Measurements from ENCODE around the gene DTNA.

DTNA gene

DNA sequence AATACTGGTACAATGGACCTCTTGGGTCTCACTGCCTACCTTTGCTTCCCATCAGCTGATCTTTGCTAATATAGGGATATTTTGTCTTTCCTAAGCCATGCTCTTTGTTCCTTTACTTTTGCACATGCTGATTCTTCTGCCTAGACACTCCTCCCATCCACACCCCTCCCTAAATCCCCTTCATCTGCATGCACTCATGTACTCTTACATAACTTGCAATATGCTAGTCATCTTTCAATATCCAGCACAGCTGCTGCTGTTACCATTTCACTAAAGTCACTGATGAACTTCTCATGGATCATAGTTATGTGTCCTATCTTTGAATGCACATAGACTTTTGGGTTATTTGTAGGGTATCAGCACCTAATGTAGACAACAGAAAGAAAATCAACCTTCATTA is 18.5 kb upstream of the DTNA start:
- Histone ChIP-seq H3K4me1 (ENCODE audit: control insufficient read depth, low read depth, low read length) (no peaks in the 10 kb centered on the region), H3K56ac (ENCODE audit: low read length) (no peak overlapping the region)

DNA sequence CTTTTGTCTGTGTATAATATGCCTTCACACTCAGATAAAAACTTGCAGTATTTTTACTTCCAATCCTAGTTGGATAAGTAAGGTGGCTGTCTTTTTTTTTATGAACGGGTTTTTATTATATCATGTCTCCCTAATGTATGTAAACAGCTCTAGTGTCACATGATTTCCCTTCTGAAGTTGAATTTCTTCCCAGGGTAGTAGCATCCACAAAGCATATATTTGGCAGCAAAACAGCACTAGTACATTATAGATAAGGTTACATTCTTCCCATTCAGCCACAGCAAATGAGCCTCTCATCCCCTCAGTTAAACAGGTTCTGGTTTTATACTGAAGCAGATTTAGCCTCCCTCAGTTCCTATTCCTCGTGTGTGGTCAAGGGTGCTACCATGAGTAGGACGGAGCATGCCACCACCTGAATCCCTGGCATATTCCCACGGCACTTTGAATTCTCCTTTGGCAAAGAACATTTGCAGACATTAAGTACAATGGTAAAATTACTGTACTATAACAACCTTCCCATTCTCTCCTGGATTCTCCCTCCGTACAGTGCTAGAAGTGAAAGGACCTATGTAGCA is 15.4 kb upstream of the DTNA start:
- Histone ChIP-seq H3K4me3 (ENCODE audit: low read length) (no peak overlapping the region), H4K8ac (ENCODE audit: low read depth, low read length) (no peak overlapping the region), H3K79me1 (ENCODE audit: low read length) (no peaks in the 10 kb centered on the region), H2BK15ac (replicated peaks; ENCODE audit: low read depth) (no peak overlapping the region), H3K9ac (ENCODE audit: low read length) (no peak overlapping the region), H3K4ac (ENCODE audit: low read depth, low read length) (no peak overlapping the region), H2BK120ac (ENCODE audit: low read depth, low read length) (no peak overlapping the region), H3K18ac (ENCODE audit: low read length) (no peak overlapping the region), H3K4me2 (ENCODE audit: low read length) (no peak overlapping the region), H3K4me1 (ENCODE audit: control insufficient read depth, low read depth, low read length) (no peaks in the 10 kb centered on the region), H3K23ac (ENCODE audit: low read length) (no peak overlapping the region), H3K79me2 (ENCODE audit: control insufficient read depth, insufficient read depth, low read length) (no peaks in the 10 kb centered on the region), H3K27ac (ENCODE audit: low read depth, low read length) (no peak overlapping the region), H2BK5ac (ENCODE audit: low read length) (no peak overlapping the region), H3K36me3 (ENCODE audit: control insufficient read depth, insufficient read depth, low read length) (no peaks in the 10 kb centered on the region), H2AK5ac (ENCODE audit: low read length) (no peak overlapping the region), H3K27me3 (ENCODE audit: insufficient read depth, low read length, poor library complexity) (no peaks in the 10 kb centered on the region), H3K56ac (ENCODE audit: low read length) (no peak overlapping the region), H4K5ac (ENCODE audit: low read length) (no peak overlapping the region)
- WGBS (ENCODE audit: extremely low coverage, insufficient coverage, low lambda C conversion rate) = no CpG with 5 or more reads among the region's 5 CpGs
- no peak for DNase-seq

More for the DNA sequence above, 18.5 kb upstream of the DTNA start:
- Histone ChIP-seq H3K4me2 (ENCODE audit: low read length) (no peak overlapping the region), H2BK120ac (ENCODE audit: low read depth, low read length) (no peak overlapping the region), H3K4ac (ENCODE audit: low read depth, low read length) (no peak overlapping the region), H2AK5ac (ENCODE audit: low read length) (no peak overlapping the region), H4K5ac (ENCODE audit: low read length) (no peak overlapping the region), H4K8ac (ENCODE audit: low read depth, low read length) (no peak overlapping the region), H3K27ac (ENCODE audit: low read depth, low read length) (no peak overlapping the region), H3K79me2 (ENCODE audit: control insufficient read depth, insufficient read depth, low read length) (no peaks in the 10 kb centered on the region), H3K4me3 (ENCODE audit: low read length) (no peak overlapping the region), H3K79me1 (ENCODE audit: low read length) (no peaks in the 10 kb centered on the region), H3K27me3 (ENCODE audit: insufficient read depth, low read length, poor library complexity) (no peaks in the 10 kb centered on the region), H3K36me3 (ENCODE audit: control insufficient read depth, insufficient read depth, low read length) (no peaks in the 10 kb centered on the region), H3K23ac (ENCODE audit: low read length) (no peak overlapping the region), H3K18ac (ENCODE audit: low read length) (no peak overlapping the region), H3K9ac (ENCODE audit: low read length) (no peak overlapping the region), H2BK15ac (replicated peaks; ENCODE audit: low read depth) (no peak overlapping the region), H2BK5ac (ENCODE audit: low read length) (no peak overlapping the region)
- DNase-seq = no peak

- Histone ChIP-seq H3K9ac (ENCODE audit: low read length) (no peak overlapping the region), H3K36me3 (ENCODE audit: control insufficient read depth, insufficient read depth, low read length) (no peaks in the 10 kb centered on the region), H3K56ac (ENCODE audit: low read length) (no peak overlapping the region), H3K79me1 (ENCODE audit: low read length) (no peaks in the 10 kb centered on the region), H4K8ac (ENCODE audit: low read depth, low read length) (no peak overlapping the region), H3K4ac (ENCODE audit: low read depth, low read length) (no peak overlapping the region), H2BK120ac (ENCODE audit: low read depth, low read length) (no peak overlapping the region), H3K79me2 (ENCODE audit: control insufficient read depth, insufficient read depth, low read length) (no peaks in the 10 kb centered on the region), H3K4me1 (ENCODE audit: control insufficient read depth, low read depth, low read length) (no peaks in the 10 kb centered on the region), H4K5ac (ENCODE audit: low read length) (no peak overlapping the region), H3K18ac (ENCODE audit: low read length) (no peak overlapping the region), H3K23ac (ENCODE audit: low read length) (no peak overlapping the region), H3K27ac (ENCODE audit: low read depth, low read length) (no peak overlapping the region), H2BK15ac (replicated peaks; ENCODE audit: low read depth) (no peak overlapping the region), H3K4me2 (ENCODE audit: low read length) (no peak overlapping the region), H2AK5ac (ENCODE audit: low read length) (no peak overlapping the region), H2BK5ac (ENCODE audit: low read length) (no peak overlapping the region), H3K4me3 (ENCODE audit: low read length) (no peak overlapping the region), H3K27me3 (ENCODE audit: insufficient read depth, low read length, poor library complexity) (no peaks in the 10 kb centered on the region)
- no CpG with 5 or more reads among the region's 5 CpGs for WGBS (ENCODE audit: extremely low coverage, insufficient coverage, low lambda C conversion rate)
- no peak for DNase-seq
These were observed 14.8 kb upstream of the DTNA start for GRCh38 chr18:34695310-34695709.

GRCh38 chr18:34696671-34697070 is 13.4 kb upstream of the DTNA start:
- Histone ChIP-seq H3K4me2 (ENCODE audit: low read length) (no peak overlapping the region), H3K4ac (ENCODE audit: low read depth, low read length) (no peak overlapping the region), H2BK15ac (replicated peaks; ENCODE audit: low read depth) (peak overlapping the region; percentile 74), H3K36me3 (ENCODE audit: control insufficient read depth, insufficient read depth, low read length) (no peaks in the 10 kb centered on the region), H3K23ac (ENCODE audit: low read length) (no peak overlapping the region), H3K56ac (ENCODE audit: low read length) (no peak overlapping the region), H2BK5ac (ENCODE audit: low read length) (no peak overlapping the region), H3K27me3 (ENCODE audit: insufficient read depth, low read length, poor library complexity) (no peaks in the 10 kb centered on the region), H3K9ac (ENCODE audit: low read length) (no peak overlapping the region), H3K79me1 (ENCODE audit: low read length) (no peaks in the 10 kb centered on the region), H3K27ac (ENCODE audit: low read depth, low read length) (peak overlapping the region; percentile 30), H3K4me1 (ENCODE audit: control insufficient read depth, low read depth, low read length) (no peaks in the 10 kb centered on the region), H3K18ac (ENCODE audit: low read length) (peak overlapping the region; percentile 60), H4K8ac (ENCODE audit: low read depth, low read length) (no peak overlapping the region), H2BK120ac (ENCODE audit: low read depth, low read length) (no peak overlapping the region), H3K4me3 (ENCODE audit: low read length) (no peak overlapping the region), H3K79me2 (ENCODE audit: control insufficient read depth, insufficient read depth, low read length) (no peaks in the 10 kb centered on the region), H4K5ac (ENCODE audit: low read length) (no peak overlapping the region), H2AK5ac (ENCODE audit: low read length) (no peak overlapping the region)
- no CpG with 5 or more reads among the region's 2 CpGs for WGBS (ENCODE audit: extremely low coverage, insufficient coverage, low lambda C conversion rate)
- no peak for DNase-seq

DNA sequence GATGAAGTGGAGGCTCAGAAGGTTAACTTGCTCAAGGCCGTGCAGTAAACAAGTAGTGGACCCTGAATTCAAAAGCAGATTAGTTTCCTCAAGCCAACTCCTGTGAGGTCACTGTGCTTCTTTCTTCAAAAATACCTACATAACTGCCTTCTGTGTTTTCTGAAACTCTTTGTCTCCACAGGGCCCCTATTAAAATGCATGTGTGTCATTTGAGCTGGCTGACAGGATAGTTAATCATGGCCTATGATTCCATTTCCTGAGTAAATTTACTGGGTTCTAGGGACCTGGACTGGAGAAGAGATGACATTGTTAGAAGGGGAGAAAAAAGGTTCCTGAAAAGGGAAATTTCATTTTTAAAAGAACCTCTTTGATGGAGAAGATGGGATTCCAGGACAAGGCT is 12.9 kb upstream of the DTNA start:
- no peaks in the 10 kb centered on the region for H3K27me3 ChIP-seq (ENCODE audit: insufficient read depth, low read length, poor library complexity)
- no peaks in the 10 kb centered on the region for H3K36me3 ChIP-seq (ENCODE audit: control insufficient read depth, insufficient read depth, low read length)
- no peak overlapping the region for H2AK5ac ChIP-seq (ENCODE audit: low read length)
- no peaks in the 10 kb centered on the region for H3K4me1 ChIP-seq (ENCODE audit: control insufficient read depth, low read depth, low read length)
- H2BK15ac ChIP-seq (replicated peaks; ENCODE audit: low read depth) = no peak overlapping the region
- H2BK5ac ChIP-seq (ENCODE audit: low read length) = no peak overlapping the region
- no peak overlapping the region for H3K4me2 ChIP-seq (ENCODE audit: low read length)
- no peak overlapping the region for H2BK120ac ChIP-seq (ENCODE audit: low read depth, low read length)
- H3K4me3 ChIP-seq (ENCODE audit: low read length) = no peak overlapping the region
- H3K56ac ChIP-seq (ENCODE audit: low read length) = no peak overlapping the region
- no peak overlapping the region for H3K9ac ChIP-seq (ENCODE audit: low read length)
- no peaks in the 10 kb centered on the region for H3K79me2 ChIP-seq (ENCODE audit: control insufficient read depth, insufficient read depth, low read length)
- no peak overlapping the region for H3K23ac ChIP-seq (ENCODE audit: low read length)
- no peak overlapping the region for H3K4ac ChIP-seq (ENCODE audit: low read depth, low read length)
- no CpG with 5 or more reads among the region's 1 CpG for WGBS (ENCODE audit: extremely low coverage, insufficient coverage, low lambda C conversion rate)
- DNase-seq = no peak
- no peak overlapping the region for H3K27ac ChIP-seq (ENCODE audit: low read depth, low read length)
- H3K79me1 ChIP-seq (ENCODE audit: low read length) = no peaks in the 10 kb centered on the region
- no peak overlapping the region for H4K5ac ChIP-seq (ENCODE audit: low read length)
- no peak overlapping the region for H3K18ac ChIP-seq (ENCODE audit: low read length)
- no peak overlapping the region for H4K8ac ChIP-seq (ENCODE audit: low read depth, low read length)

GRCh38 chr18:34697891-34698290 is 12.2 kb upstream of the DTNA start:
- Histone ChIP-seq H3K56ac (ENCODE audit: low read length) (peak overlapping the region; percentile 4), H3K79me2 (ENCODE audit: control insufficient read depth, insufficient read depth, low read length) (no peaks in the 10 kb centered on the region), H3K4me3 (ENCODE audit: low read length) (no peak overlapping the region), H2AK5ac (ENCODE audit: low read length) (no peak overlapping the region), H3K4me1 (ENCODE audit: control insufficient read depth, low read depth, low read length) (no peaks in the 10 kb centered on the region), H3K9ac (ENCODE audit: low read length) (no peak overlapping the region), H4K8ac (ENCODE audit: low read depth, low read length) (no peak overlapping the region), H3K4me2 (ENCODE audit: low read length) (no peak overlapping the region), H4K5ac (ENCODE audit: low read length) (no peak overlapping the region), H3K18ac (ENCODE audit: low read length) (no peak overlapping the region), H3K4ac (ENCODE audit: low read depth, low read length) (no peak overlapping the region), H3K23ac (ENCODE audit: low read length) (no peak overlapping the region), H2BK15ac (replicated peaks; ENCODE audit: low read depth) (no peak overlapping the region), H3K27ac (ENCODE audit: low read depth, low read length) (no peak overlapping the region), H2BK5ac (ENCODE audit: low read length) (no peak overlapping the region), H3K36me3 (ENCODE audit: control insufficient read depth, insufficient read depth, low read length) (no peaks in the 10 kb centered on the region), H3K27me3 (ENCODE audit: insufficient read depth, low read length, poor library complexity) (no peaks in the 10 kb centered on the region), H3K79me1 (ENCODE audit: low read length) (no peaks in the 10 kb centered on the region), H2BK120ac (ENCODE audit: low read depth, low read length) (no peak overlapping the region)
- DNase-seq = no peak
- no CpG with 5 or more reads among the region's 3 CpGs for WGBS (ENCODE audit: extremely low coverage, insufficient coverage, low lambda C conversion rate)
